H1 (cell line): ENCODE results near the gene POU2F2. TPM values are rescaled to one million over a fixed set of nuclear protein-coding genes. Genes with fewer than 3 reads are reported as not detected.

ENCODE experiments used
- CHD7 ChIP-seq: fragments of 300-600 bp; sonication (generic); IDR thresholded peaks from 2 replicates; pipeline ENCODE4 v1.7.1; 2012; ENCODE audit warnings: low read length, moderate library complexity, mild to moderate bottlenecking, inconsistent platforms; ENCODE audit not compliant: insufficient replicate concordance
- NRF1 ChIP-seq: IDR thresholded peaks from 2 replicates; pipeline ENCODE4 v1.6.1; 2011; ENCODE audit warnings: mild to moderate bottlenecking, low read depth, low read length, improper control_type of control experiment
- RNF2 ChIP-seq: fragments of 200-900, 300-1000 bp; sonication (generic); IDR thresholded peaks from 2 replicates; pipeline ENCODE4 v1.7.1; 2016; ENCODE audit warnings: borderline replicate concordance, low read depth, mild to moderate bottlenecking, antibody characterized with exemption, low read length; ENCODE audit not compliant: poor library complexity, severe bottlenecking; ENCODE audit errors: missing control alignments
- SIX5 ChIP-seq: IDR thresholded peaks from 2 replicates; pipeline ENCODE4 v1.6.1; 2011; ENCODE audit warnings: mild to moderate bottlenecking, low read depth, low read length
- TEAD4 ChIP-seq: IDR thresholded peaks from 2 replicates; pipeline ENCODE4 v1.6.1; 2012; ENCODE audit warnings: low read depth, low read length, inconsistent platforms, mixed read lengths
- polyA plus RNA-seq, 7 experiments: library from polyadenylated mRNA; depleted of rRNA in 3 of 7; stranded (reverse) in 5 of 7; unstranded in 2 of 7; fragments of >200 nt in 5 of 7; fragments of 200-250 nt in 2 of 7; gene quantifications; 1 replicate in 5 of 7; 2 replicates in 1 of 7; 4 replicates in 1 of 7; pipeline versions ENCODE4 v1.2.1 to v1.2.3, GENCODE V29; 2011 to 2013; ENCODE audit warnings: missing spikeins in 2 of 7, mixed read lengths in 2 of 7
- total RNA-seq: library from RNA; stranded (reverse); fragmentation: NEBNext Ultra II Directional; extraction: Animal tissue kit (Norgen Biotek cat#: 25700); gene quantifications from 2 replicates; pipeline ENCODE4 v1.2.1, GENCODE V29; 2021

Gene POU2F2
- total and polyA plus RNA-seq, 2 of the 8 experiments (the other 6 are each of a cell fraction or from before 2014, with no cell fraction given) = 5.0 to 6.1 TPM

GRCh38 chr19:42121656-42122069 lies 10.6 kb downstream of the POU2F2 start (continued):
- no peak for TF ChIP-seq CHD7
- no peak for TF ChIP-seq NRF1
- no peak for TF ChIP-seq SIX5
- TF ChIP-seq TEAD4 = peak; percentile 57; the same call in 1 of the 2 replicates
- TF ChIP-seq RNF2 = no peak
